GM19099 (cell line): ENCODE data around the gene KIF26A.

Source experiments
- POLR2A ChIP-seq: IDR thresholded peaks from 3 replicates; pipeline ENCODE4 v1.6.1; 2011; ENCODE audit warnings: low read depth; ENCODE audit not compliant: insufficient read length; ENCODE audit errors: extremely low read depth

Gene KIF26A

DNA sequence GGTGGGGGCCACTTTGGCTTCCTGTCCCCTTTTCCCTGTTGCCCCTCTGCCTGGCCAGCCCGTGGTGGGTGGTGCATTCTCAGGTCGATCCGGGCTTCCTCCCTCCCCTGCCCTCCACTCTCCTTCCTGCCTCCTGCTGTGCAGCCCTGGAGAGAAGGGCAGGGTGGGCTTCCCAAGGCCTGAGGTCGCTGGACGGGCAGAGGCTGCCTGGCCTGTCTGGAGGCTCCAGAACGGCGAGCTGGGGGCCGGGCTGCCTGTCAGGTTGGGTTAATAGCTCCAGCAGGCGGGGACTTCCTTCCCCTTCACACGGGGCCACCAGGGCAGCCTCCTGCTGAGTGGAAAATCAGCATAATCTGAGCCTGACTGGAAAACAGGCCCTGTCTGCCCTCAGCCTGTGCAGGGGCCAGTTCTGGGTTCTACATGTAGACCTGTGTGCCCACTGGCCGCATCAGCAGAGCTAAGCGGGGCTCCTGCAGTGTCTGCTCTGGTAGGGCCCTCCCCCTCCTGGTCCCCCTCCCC is 11.3 kb downstream of the KIF26A start:
- TF ChIP-seq POLR2A = no peak

DNA sequence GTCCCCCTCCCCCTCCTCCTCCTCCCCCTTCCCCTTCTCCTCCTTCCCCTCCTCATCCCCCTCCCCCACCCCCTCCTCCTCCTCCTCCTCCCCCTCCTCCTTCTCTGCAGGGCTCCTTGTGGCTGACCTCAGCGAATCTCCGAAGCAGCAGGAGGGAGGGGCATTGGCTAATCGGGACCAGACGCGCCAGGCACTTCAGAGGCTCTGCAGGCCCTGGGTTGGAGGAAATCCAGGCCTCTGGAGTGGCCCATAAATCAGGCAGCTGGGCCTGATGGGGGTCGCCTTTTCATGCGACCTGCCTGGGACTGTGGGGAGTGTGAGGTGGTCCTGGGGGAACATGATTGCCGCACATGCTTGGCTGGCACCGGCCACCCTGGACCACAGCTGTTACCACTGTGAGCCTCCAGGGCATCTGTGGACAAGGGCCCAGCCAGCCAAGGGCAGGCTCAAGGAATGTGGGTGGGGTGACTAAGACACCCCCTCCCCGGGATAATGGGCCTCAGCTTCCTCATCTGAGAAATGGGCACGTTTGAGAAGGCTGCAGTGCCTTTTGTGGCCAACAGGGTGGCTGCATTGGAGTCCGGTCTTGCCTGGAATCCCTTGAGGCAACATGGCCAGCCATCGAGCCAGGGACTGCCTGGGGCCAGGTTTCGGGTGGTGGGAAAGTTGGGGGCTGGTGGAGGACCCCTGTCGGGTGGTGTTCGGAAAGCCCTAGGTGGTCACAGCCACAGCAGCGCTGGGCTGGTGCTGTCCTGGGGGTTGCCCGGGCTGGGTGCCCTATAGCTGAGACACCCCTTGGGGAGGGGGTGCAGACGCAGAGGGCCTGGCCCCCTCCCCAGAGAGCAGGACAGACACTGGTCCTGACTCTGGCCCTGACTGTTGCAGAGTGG is 12.0 kb downstream of the KIF26A start:
- TF ChIP-seq POLR2A = no peak

DNA sequence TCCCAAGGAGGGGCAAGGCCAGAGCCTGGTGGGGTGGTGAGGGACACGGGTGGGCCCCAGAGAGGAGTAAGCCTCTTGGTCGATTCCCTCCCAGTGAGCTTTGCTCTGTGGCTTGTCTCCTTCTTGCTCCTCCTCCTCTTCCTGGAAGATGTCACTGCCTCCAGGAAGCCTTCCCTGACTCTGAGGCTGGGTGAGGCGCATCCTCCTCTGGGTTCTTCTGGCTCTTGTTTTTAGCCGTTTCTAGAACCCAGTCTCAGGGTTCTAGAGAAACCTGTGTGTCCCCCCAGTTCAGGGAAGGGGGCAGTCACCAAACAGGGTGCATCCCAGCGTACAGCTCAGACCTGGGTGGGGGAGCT is 12.6 kb downstream of the KIF26A start:
- TF ChIP-seq POLR2A = no peak

DNA sequence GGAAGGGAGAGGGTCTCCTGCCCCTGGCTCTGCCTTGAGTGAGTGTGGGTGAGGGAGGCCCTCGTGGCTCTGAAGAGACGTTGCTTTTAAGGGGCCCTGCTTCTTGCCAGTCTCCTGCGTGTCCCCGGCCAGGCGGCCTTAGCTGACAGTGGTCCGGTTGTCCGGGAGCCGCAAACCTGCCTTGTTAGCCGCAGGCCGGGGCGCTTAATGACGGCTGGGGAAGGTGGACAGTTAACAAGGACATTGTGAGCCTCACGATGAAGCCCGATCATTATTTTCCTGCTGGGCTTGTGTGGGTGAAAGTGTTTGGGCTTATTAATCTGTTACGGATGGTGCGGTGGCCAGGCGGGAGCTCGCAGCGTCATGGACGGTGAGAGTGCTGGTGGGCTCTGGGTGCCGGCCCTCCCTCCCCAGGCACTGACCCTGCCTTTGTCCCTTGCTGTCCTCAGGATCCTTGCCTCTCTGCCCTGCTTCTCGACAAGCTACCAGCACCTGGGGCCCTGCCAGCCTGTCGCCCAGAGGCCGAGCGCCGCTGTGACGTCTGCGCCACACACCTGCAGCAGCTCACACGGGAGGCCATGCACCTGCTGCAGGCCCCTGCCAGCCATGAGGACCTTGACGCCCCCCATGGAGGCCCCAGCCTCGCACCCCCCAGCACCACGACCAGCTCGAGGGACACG is 13.3 kb downstream of the KIF26A start:
- no peak for TF ChIP-seq POLR2A

DNA sequence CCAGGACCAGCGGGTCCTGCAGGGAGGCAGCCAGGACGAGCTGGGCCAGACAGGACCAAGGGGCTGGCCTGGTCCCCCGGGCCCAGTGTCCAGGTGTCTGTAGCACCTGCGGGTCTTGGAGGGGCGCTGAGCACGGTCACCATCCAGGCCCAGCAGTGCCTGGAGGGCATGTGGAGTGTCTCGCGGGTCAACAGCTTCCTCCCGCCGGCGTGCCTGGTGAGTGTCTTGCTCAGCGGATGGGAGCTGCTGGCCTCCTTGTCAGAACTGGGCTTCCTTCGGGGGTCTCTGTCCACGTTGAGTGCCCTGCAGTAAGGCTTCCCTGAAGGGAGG is 13.8 kb downstream of the KIF26A start:
- no peak for TF ChIP-seq POLR2A

DNA sequence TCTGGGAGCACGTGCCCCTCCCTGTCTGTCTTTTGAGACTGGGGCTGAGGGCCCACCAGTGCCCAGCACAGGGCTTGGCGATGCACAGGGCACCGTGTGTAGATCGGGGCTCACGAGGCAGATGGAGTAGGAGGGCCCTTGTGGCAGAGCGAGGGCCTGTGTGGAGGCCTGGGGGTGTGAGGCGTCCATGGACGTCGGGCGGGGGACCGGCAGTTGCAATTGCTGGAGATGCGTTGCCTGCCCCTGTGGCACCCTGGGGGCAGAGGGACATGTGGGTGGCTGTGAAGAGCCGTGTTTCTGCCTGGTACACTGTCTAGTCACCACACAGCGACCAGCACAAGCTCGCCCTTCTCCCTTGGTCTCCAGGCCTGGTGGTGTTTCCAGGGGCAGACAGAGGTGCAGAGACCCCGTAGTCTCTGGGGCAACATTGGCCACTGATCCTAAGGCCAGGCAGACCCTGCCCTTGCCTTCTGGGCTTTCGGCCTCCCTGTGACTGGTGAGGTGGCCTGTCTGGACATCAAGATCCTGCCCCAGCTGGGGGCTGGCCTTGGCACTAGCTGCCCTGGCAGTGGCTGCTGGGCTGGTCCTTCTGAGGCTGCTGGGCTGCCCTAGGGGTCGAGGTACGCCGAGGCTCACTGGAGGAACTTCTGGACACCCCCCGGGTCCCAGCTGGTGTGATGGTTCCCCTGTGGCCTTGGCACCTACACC is 14.5 kb downstream of the KIF26A start:
- no peak for TF ChIP-seq POLR2A

DNA sequence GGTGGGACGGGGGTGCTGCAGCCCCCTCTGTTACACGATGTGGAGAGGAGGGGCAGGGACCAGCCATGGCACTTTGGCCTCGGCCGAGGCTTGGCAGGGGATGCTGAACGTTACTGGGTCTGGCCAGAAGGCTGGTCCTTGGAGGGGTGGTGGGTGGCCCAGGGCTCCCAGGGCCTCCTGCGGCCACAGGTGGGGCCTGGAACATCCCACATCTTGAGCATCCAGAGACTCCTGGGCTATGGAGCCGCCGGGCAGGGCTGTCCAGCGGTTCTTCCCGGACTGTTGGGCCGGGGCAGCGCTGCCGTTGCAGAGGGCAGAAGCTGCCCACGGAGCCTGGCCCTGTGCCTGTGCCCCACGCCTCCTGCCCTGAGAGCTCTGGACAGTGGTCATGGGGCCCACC is 15.9 kb downstream of the KIF26A start:
- no peak for TF ChIP-seq POLR2A

DNA sequence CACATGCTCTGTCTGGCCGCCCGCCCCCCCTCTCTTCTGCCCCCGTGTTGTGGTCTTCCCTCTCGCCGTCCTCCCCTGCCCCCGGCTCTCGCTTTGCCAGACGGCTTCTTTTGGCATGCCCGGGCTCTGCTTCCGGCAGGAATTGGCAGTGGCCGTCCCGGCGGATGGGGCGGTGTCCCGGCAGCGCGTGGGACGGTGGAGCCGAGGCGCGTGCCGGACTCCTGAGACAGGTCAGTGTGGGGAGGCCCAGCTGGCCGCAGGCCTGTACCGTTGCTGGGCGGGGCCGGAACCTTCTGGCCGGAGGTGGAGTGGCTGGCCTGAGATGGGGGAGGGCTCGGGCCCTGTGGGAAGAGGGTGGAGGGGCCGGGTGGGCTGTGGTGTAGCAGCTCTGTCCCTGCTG is 17.1 kb downstream of the KIF26A start:
- no peak for TF ChIP-seq POLR2A

DNA sequence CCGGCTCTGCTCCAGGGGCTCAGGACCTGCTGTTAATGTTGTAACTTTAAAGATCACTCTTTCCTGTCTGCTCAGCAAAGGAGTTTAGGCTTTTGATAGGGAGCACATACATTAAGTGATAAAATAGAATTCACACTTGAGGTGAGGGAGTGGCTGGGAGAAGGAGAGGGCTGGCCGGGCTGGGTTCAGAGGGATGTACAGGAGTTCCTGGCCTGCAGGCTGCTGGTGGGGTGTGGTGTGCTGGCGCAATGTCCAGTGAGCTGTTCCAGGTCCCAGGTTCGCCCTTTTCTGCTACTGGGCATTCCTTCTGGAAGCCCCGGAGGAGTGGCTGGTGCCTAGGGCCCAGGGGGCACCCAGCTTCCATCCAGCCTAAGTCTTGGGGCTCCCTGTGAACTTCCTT is 17.8 kb downstream of the KIF26A start:
- TF ChIP-seq POLR2A = no peak

DNA sequence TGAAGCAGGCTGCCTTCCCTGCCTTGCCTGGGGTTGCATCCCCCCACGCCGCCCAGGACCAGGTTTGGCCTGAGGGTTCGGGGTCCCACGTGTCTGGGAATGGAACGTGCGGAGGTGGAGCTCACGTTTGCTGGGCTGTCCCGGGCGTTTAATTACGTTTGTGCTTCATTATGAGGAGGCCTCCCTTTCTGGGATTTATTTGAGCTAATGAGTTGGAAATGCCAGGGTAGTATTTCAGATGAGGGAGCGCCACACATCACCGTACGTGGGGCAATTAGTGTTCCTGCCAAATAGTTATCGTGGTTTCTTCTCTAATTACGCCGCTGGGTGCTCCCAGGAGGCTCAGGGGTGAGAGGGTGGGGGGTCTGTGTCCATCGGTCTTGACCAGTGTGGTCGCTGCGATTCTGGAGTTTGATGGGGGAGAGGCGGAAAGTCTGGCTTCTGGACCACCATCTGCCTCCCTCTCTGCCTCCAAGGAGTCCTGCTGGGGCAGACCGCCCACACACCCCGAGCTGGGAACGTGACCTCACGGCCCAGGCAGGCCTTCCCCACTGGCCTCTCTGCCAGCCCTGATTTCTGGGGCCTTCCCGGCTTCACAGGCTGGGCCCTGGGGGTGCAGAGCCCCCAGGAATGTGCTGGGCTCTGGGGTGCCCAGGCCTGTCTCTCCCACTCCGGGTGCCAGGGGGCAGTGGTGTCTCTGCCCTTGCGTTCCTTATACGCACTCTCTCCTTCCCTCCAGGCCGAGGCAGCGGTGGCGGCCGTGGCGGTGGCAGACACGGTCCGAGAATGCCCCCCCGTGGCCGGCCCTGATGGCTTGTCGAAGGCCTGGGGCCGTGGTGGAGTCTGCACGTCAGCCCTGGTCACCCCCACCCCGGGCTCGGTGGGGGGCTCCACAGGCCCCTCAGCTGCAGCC is 18.9 kb downstream of the KIF26A start:
- no peak for TF ChIP-seq POLR2A

DNA sequence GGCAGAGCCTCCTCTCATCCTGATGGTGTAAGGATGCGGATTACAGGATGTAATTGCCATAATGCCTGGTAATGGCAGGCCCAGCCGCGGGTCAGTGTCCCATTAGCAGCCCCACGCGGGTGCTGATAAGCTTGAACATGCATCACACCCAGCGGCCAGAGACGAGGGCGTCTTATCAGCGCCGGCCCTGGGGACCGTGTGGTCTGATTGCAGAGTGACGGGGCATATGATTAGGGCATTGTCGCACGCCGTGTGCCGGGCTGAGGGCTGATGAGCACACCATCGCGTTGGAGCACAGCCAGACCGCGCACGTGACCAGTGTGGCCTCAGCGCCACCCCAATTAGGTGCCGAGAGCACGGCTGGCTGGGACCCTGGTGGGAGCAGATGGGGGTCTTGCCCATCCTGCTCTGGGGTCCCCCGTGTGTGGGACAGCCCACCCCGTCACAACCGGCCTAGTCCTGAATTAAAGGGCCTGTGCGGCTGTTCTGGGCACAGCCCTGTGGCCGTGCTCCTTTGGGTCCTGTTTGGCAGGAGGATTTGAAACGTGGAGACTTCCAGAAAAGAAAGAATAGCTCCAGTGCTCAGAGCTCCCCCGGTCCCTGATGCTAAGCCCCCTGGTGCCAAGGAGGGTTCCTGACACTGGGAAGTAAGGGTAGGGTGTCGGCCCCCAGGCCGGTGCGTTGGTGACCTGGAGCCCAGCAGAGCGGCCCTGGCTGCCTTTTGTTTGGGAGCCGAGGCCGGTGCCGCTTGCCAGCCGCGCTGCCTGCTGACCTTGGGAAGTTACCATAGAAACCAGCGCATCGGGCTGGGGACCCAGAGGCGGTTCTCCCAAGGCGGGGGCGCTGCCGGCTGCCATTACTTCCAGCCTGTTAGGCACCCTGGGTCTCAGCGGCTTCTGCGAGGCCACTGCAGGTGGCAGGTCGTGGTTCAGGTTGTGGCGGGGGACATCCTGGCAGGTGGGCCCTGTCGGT is 20.7 kb downstream of the KIF26A start:
- TF ChIP-seq POLR2A = no peak

DNA sequence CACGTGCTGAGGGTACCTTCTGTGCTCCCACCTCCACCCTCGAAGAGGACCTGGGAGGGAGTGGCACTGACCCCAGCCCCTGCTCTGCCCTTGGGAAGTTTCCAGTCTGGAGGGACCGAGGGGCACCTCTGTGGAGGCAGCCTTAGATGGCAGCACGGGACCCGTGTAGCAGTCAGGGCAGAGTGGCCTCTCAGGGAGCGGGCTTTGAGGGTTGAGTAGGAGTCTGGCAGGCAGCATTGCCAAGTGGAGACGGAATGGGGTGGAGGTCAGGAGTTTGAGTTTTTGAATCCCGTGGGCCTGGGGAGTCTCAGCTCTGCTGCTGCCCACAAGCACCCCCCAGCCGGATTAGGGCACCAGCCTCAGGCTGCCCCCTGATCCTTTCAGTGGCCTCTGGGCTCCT is 21.6 kb downstream of the KIF26A start:
- TF ChIP-seq POLR2A = no peak

DNA sequence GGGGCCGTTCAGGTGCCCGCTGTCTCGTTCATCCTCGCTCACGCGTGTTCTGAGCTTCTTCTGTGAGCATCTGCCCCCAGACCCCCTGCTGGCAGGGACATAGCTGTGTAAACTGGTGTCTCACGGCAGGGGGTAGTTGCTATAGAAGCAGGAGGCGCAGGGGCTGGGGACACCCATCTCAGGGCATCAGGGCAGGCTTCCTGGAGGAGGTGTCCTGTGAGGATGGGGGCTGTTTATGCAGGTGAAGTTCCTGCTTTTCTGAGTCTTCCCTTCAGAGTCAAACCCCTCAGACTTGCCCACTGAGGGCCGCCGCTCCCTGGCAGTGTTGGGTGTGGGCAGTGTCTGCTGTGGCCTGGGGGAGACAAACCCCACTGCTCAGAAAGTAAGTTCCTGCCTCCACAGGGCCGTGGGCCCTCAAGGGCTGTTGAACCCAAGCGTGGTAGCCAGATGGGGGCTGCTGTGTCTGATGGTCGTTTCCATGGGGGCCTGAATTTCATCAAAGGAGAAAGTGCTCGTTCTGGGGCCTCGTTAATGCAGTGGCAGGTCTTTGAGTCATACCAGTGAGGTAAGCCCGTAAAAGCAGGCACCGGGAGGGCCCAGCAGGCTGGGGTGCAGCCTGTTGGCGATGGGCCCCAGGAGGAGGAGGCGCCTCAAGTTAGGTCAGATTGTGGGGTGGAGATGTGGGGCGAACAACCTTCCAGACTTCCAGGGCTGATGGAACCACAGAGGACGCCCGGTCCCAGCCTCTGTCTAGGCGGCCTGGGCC is 23.4 kb downstream of the KIF26A start:
- TF ChIP-seq POLR2A = no peak
